Psoas muscle (tissue), 8 donors: ENCODE measurements around the gene CPE. TPM values are rescaled to one million over a fixed set of nuclear protein-coding genes. Genes with fewer than 3 reads are reported as not detected.

Source experiments
- ATAC-seq, 4 donors: fragments of 200-7000 bp; cut with Tn5 transposase; one replicate each; pipeline ENCODE4 v1.9.1; 2020; ENCODE audit warnings: moderate library complexity in 3 of 4, mild to moderate bottlenecking in 2 of 4
- DNase-seq, 2 donors: peaks; one replicate each; pipeline ENCODE4 v3.0.0-alpha.2; 2020
- H3K27ac ChIP-seq: fragments of 200-600 bp; one replicate; pipeline ENCODE4 v1.8.0; 2022
- H3K27me3 ChIP-seq, 3 donors: fragments of 200-600 bp in 1 of 3; one replicate each; pipeline versions ENCODE4 v1.6.1 to v1.8.0; 2013 to 2022; ENCODE audit warnings: low read length in 2 of 3, mild to moderate bottlenecking in 2 of 3, moderate library complexity in 1 of 3; ENCODE audit not compliant: insufficient read depth in 3 of 3
- H3K36me3 ChIP-seq, 2 donors: fragments of 200-600 bp in 1 of 2; one replicate each; pipeline versions ENCODE4 v1.6.1 to v1.8.0; 2013 to 2022; ENCODE audit warnings: low read depth in 1 of 2, mild to moderate bottlenecking in 1 of 2, moderate library complexity in 1 of 2; ENCODE audit not compliant: insufficient read depth in 1 of 2
- H3K4me1 ChIP-seq: fragments of 200-600 bp; one replicate; pipeline ENCODE4 v1.8.0; 2022
- H3K4me3 ChIP-seq: fragments of 200-600 bp; one replicate; pipeline ENCODE4 v1.8.0; 2022; ENCODE audit warnings: mild to moderate bottlenecking
- H3K9me3 ChIP-seq: fragments of 200-600 bp; one replicate; pipeline ENCODE4 v1.8.0; 2022
- CTCF ChIP-seq: fragments of 200-600 bp; IDR thresholded peaks from one replicate; pipeline ENCODE4 v1.8.0; 2022; ENCODE audit warnings: antibody characterized with exemption
- WGBS, 3 donors: extraction: QIAGEN DNeasy Blood & Tissue Kit; methylation state at CpG; one replicate each; pipeline versions ENCODE4 v1.1.6 to v1.1.7; 2013; 5-methylcytosine and 5-hydroxymethylcytosine counted together
- intact Hi-C, 2 donors: fragments of 100-400 bp; cut with DNase I; formaldehyde crosslinking; loops; one replicate each; pipeline versions ENCODE4 v1.11.0 to v1.14.2; 2022
- polyA plus RNA-seq, 3 donors: library from polyadenylated mRNA; stranded (reverse); fragments of 200-250 nt; gene quantifications; one replicate each; pipeline ENCODE4 v1.2.3, GENCODE V29; 2013
- total RNA-seq, 4 donors: library from RNA; stranded (reverse); fragmentation: NEBNext Ultra II Directional in 2 of 4; extraction: Animal tissue kit (Norgen Biotek cat#: 25700) in 2 of 4; gene quantifications; one replicate each; pipeline versions ENCODE4 v1.2.1 to v1.2.4, GENCODE V29; 2021 to 2023
- donor health status: healthy with polysubstance abuse.
- donor health status: DM: no; HTN: no; CAD: no; lungs with moderate emphysema.
- donor health status: Bipolar disorder and iron deficiency.
- donor health status: healthy.
- donor health status: DM: yes; HTN: yes; CAD: no.
- donor health status: DM: no; HTN: no; CAD: no.
- donor health status: DM: no; HTN: no; CAD: no.
- donor health status: DM: yes; HTN: yes; CAD: no.

The CPE gene
- total and polyA plus RNA-seq, 7 donors = 9.4 to 34.8 (median 12.2) TPM

- DNase-seq = no peak
- intact Hi-C loops = no loop called here
- no peaks in the 10 kb centered on the region for H3K9me3 ChIP-seq
- H3K36me3 ChIP-seq = no peaks in the 10 kb centered on the region
- WGBS, 3 donors = 30 to 36% (median 31%) methylated on average over 6 of the region's 6 CpGs
- TF ChIP-seq CTCF = no peak
- no peak overlapping the region for H3K4me3 ChIP-seq
- ATAC-seq = no peak
- H3K27ac ChIP-seq = no peak overlapping the region
- H3K4me1 ChIP-seq = no peaks in the 10 kb centered on the region
- H3K27me3 ChIP-seq = peaks cover 0 to 1% (median 0%) of the 10 kb centered on the region in 3 donors
Observed at GRCh38 chr4:165516281-165516833, 137.5 kb downstream of the CPE start.

GRCh38 chr4:165517216-165517615 lies 138.4 kb downstream of the CPE start:
- ATAC-seq = no peak
- intact Hi-C loops = no loop called here
- TF ChIP-seq CTCF = no peak

GRCh38 chr4:165518024-165518616 lies 139.3 kb downstream of the CPE start:
- intact Hi-C loops = no loop called here
- Histone ChIP-seq H3K4me3 (no peak overlapping the region), H3K27me3 (peaks cover 0 to 1% (median 0%) of the 10 kb centered on the region in 3 donors), H3K36me3 (no peaks in the 10 kb centered on the region), H3K9me3 (no peaks in the 10 kb centered on the region), H3K27ac (no peak overlapping the region), H3K4me1 (no peaks in the 10 kb centered on the region)
- no peak for TF ChIP-seq CTCF
- WGBS, 3 donors = 81 to 94% (median 88%) methylated on average over 1 of the region's 1 CpG
- ATAC-seq (no peak), DNase-seq (no peak)

More at GRCh38 chr4:165517216-165517615, 138.4 kb downstream of the CPE start:
- Histone ChIP-seq H3K4me3 (no peak overlapping the region), H3K27me3 (peaks cover 0 to 1% (median 0%) of the 10 kb centered on the region in 3 donors), H3K36me3 (no peaks in the 10 kb centered on the region), H3K9me3 (no peaks in the 10 kb centered on the region), H3K27ac (no peak overlapping the region), H3K4me1 (no peaks in the 10 kb centered on the region)
- DNase-seq = no peak
- 20 to 27% (median 26%) methylated on average over 1 of the region's 1 CpG for WGBS, 3 donors

GRCh38 chr4:165518686-165519085 lies 139.9 kb downstream of the CPE start:
- no peak for DNase-seq
- WGBS, 3 donors = 34 to 52% (median 35%) methylated on average over 1 of the region's 1 CpG
- no peak for ATAC-seq
- peaks cover 0 to 1% (median 0%) of the 10 kb centered on the region in 3 donors for H3K27me3 ChIP-seq
- no peaks in the 10 kb centered on the region for H3K4me1 ChIP-seq
- H3K9me3 ChIP-seq = no peaks in the 10 kb centered on the region
- TF ChIP-seq CTCF = no peak
- intact Hi-C loops = no loop called here
- no peak overlapping the region for H3K4me3 ChIP-seq
- no peak overlapping the region for H3K27ac ChIP-seq
- no peaks in the 10 kb centered on the region for H3K36me3 ChIP-seq

GRCh38 chr4:165519591-165519990 lies 140.8 kb downstream of the CPE start:
- no peak for ATAC-seq

More at GRCh38 chr4:165519591-165519990, 140.8 kb downstream of the CPE start:
- Histone ChIP-seq H3K27ac (no peak overlapping the region), H3K9me3 (no peaks in the 10 kb centered on the region), H3K36me3 (no peaks in the 10 kb centered on the region), H3K27me3 (peaks cover 0 to 1% (median 0%) of the 10 kb centered on the region in 3 donors), H3K4me3 (no peak overlapping the region), H3K4me1 (no peaks in the 10 kb centered on the region)
- no peak for TF ChIP-seq CTCF
- intact Hi-C loops = no loop called here
- DNase-seq = no peak
